Activated CD8-positive, alpha-beta T cell treated with anti-CD3 and anti-CD28 coated beads for 36 hours (primary cell): Measurements from ENCODE around the gene HIGD1B. TPM values are rescaled to one million over a fixed set of nuclear protein-coding genes. Genes with fewer than 3 reads are reported as not detected.
A peak's percentile ranks its signal among the peaks of the same experiment; 100 is the strongest.
"Not testable (repeated sequence)": the region's sequence is repeated elsewhere in the genome, so short reads cannot be mapped to it uniquely, and the experiment has no call there.

Experiments
- ATAC-seq: fragments of 200-7000 bp; cut with Tn5 transposase; one replicate; pipeline ENCODE4 v1.10.0; 2021; ENCODE audit warnings: mild to moderate bottlenecking, moderate library complexity
- CTCF ChIA-PET: fragments of 350-600 bp; sonication (Branson Sonifier 250); formaldehyde crosslinking; loops from one replicate; lab custom pipeline; 2021; ENCODE audit warnings: antibody characterized with exemption; lab: Charles Lee
- POLR2A ChIA-PET: fragments of 350-600 bp; sonication (Branson Sonifier 250); formaldehyde crosslinking; loops from one replicate; lab custom pipeline; 2021; ENCODE audit warnings: antibody characterized with exemption; lab: Charles Lee
- DNase-seq: peaks from one replicate; pipeline ENCODE4 v3.0.0-alpha.2; 2020
- H3K27ac Mint-ChIP-seq: one replicate; pipeline ENCODE4 v1.8.0; 2021; ENCODE audit warnings: mild to moderate bottlenecking, mixed read lengths
- H3K27me3 Mint-ChIP-seq: one replicate; pipeline ENCODE4 v1.8.0; 2021; ENCODE audit warnings: mixed read lengths
- H3K36me3 Mint-ChIP-seq: one replicate; pipeline ENCODE4 v1.8.0; 2021; ENCODE audit warnings: low read depth, mixed read lengths
- H3K4me1 Mint-ChIP-seq: one replicate; pipeline ENCODE4 v1.8.0; 2021; ENCODE audit warnings: low read depth, mixed read lengths
- H3K4me3 Mint-ChIP-seq: one replicate; pipeline ENCODE4 v1.8.0; 2021; ENCODE audit warnings: mild to moderate bottlenecking, moderate library complexity, mixed read lengths
- H3K9me3 Mint-ChIP-seq: one replicate; pipeline ENCODE4 v1.8.0; 2021; ENCODE audit warnings: mixed read lengths
- intact Hi-C: fragments of 100-400 bp; cut with micrococcal nuclease; formaldehyde crosslinking; loops from one replicate; pipeline ENCODE4 v1.10.0; 2022
- total RNA-seq, 2 experiments: library from RNA; stranded (reverse); gene quantifications; one replicate each; pipeline ENCODE4 v1.2.3, GENCODE V29; 2021
- TF ChIP-seq, protein P1 (sequence below): fragments of 200-600 bp; IDR thresholded peaks from one replicate; pipeline ENCODE4 v1.8.0; 2022; ENCODE audit warnings: antibody characterized with exemption, mild to moderate bottlenecking

HIGD1B gene
- total RNA-seq, 2 experiments from 2014 or later = not detected

DNA sequence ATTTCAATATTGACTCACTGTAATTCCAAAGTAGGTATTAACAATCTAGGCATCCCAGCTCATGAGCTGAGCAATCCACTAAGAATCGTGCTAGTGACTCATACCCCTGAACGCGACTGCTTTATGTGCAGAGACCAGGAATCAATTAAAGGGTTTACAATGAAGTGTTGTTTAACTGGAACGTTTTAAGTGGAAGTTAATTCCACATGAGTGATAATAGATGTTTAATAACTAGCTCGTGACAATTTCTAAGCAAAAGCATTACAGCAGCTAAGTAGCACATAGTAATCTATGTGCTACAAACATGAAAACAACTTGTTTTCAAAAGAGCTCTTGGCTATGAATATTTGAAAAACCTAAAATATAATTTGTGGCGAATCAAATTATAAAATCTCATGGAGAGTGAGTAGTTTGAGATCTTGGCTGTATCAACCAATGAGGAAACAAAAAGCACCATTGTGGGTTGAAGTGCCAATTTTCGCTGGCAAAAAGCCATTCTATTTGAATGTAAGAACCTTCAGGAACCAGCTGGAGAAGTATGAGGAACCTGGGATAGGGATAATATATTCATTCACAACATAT is 27.0 kb upstream of the HIGD1B start:
- Mint-ChIP-seq H3K27me3 (peaks cover 6% of the 10 kb centered on the region), H3K27ac (no peak overlapping the region), H3K36me3 (no peaks in the 10 kb centered on the region), H3K9me3 (no peaks in the 10 kb centered on the region), H3K4me3 (no peak overlapping the region), H3K4me1 (no peaks in the 10 kb centered on the region)
- intact Hi-C loops = no loop called here
- no peak for ATAC-seq
- TF ChIP-seq, protein P1, sequence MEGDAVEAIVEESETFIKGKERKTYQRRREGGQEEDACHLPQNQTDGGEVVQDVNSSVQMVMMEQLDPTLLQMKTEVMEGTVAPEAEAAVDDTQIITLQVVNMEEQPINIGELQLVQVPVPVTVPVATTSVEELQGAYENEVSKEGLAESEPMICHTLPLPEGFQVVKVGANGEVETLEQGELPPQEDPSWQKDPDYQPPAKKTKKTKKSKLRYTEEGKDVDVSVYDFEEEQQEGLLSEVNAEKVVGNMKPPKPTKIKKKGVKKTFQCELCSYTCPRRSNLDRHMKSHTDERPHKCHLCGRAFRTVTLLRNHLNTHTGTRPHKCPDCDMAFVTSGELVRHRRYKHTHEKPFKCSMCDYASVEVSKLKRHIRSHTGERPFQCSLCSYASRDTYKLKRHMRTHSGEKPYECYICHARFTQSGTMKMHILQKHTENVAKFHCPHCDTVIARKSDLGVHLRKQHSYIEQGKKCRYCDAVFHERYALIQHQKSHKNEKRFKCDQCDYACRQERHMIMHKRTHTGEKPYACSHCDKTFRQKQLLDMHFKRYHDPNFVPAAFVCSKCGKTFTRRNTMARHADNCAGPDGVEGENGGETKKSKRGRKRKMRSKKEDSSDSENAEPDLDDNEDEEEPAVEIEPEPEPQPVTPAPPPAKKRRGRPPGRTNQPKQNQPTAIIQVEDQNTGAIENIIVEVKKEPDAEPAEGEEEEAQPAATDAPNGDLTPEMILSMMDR = no peak
- DNase-seq = no peak
- POLR2A ChIA-PET = no interaction called here
- CTCF ChIA-PET = interaction anchor here (0.9 kb wide), 1 partner anchor 44 kb away, joined by 3 read pairs; no protein-coding TSS in a partner anchor

DNA sequence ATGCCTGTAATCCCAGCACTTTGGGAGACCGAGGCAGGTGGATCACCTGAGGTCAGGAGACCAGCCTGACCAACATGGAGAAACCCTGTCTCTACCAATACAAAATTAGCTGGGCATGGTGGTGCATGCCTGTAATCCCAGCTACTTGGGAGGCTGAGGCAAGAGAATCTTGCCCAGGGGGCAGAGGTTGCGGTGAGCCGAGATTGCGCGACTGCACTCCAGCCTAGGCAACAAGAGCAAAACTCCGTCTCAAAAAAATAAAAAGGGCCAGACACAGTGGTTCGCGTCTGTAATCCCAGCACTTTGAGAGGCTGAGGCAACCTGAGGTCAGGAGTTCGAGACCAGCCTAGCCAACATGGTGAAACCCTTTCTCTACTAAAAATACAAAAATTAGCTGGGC is 22.4 kb upstream of the HIGD1B start:
- ATAC-seq, H3K4me3 Mint-ChIP-seq, intact Hi-C loops, H3K27ac Mint-ChIP-seq, H3K36me3 Mint-ChIP-seq, CTCF ChIA-PET, POLR2A ChIA-PET, H3K4me1 Mint-ChIP-seq, DNase-seq, H3K9me3 Mint-ChIP-seq: not testable (repeated sequence)
- H3K27me3 Mint-ChIP-seq = peaks cover 27% of the 10 kb centered on the region

DNA sequence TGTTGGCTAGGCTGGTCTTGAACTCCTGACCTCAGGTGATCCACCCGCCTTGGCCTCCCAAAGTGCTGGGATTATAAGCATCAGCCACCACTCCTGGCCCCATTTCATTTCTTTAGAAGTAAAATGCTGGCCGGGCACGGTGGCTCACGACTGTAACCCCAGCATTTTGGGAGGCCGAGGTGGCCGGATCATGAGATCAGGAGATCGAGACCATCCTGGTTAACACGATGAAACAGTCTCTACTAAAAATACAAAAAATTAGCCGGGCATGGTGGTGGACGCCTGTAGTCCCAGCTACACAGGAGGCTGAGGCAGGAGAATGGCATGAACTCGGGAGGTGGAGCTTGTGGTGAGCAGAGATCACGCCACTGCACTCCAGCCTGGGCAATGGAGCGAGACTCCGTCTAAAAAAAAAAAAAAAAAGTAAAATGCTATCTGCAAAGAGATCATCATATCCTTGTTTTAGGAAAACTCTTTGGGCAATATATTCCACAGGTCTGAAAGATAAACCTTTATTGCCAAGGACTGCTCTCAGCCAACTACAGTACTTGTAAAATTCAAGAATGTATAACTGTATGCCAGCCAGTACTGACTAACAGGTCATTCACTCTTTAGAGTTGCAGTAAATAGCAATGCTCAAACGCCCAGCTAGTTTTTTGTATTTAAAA is 21.4 kb upstream of the HIGD1B start:
- no peak overlapping the region for H3K27ac Mint-ChIP-seq
- H3K27me3 Mint-ChIP-seq = peaks cover 36% of the 10 kb centered on the region
- TF ChIP-seq, protein P1 = no peak
- ChIA-PET CTCF (interaction anchor here (1.2 to 1.6 kb wide), 4 partner anchors 24 to 52 kb away, joined by 3 to 6 read pairs (median 4); no protein-coding TSS in a partner anchor), POLR2A (no interaction called here)
- H3K9me3 Mint-ChIP-seq = no peaks in the 10 kb centered on the region
- no peaks in the 10 kb centered on the region for H3K36me3 Mint-ChIP-seq
- H3K4me3 Mint-ChIP-seq = no peak overlapping the region
- peaks cover 9% of the 10 kb centered on the region for H3K4me1 Mint-ChIP-seq
- no peak for DNase-seq
- no peak for ATAC-seq
- intact Hi-C loops = no loop called here

DNA sequence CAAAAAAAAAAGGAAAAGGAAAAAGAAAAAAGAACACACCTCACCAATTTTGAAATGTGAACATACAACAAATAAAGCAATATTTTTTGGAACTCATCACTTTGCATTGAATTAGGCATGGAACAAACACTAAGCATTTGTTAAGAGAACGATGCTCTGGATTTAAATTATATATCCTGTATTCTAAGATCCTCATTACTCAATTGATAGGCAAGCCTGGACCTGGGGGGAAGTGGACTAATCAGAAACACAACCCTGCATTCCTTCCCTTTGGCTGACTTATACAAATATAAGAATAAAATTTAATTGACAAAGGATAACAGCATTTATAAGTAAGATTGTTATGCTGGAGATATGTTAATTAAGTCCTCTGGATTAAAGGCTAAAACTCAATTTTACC is 19.8 kb upstream of the HIGD1B start:
- Mint-ChIP-seq H3K4me1 (peaks cover 9% of the 10 kb centered on the region), H3K4me3 (no peak overlapping the region), H3K27ac (no peak overlapping the region), H3K9me3 (no peaks in the 10 kb centered on the region), H3K36me3 (no peaks in the 10 kb centered on the region), H3K27me3 (peaks cover 41% of the 10 kb centered on the region)
- intact Hi-C loops = no loop called here
- POLR2A ChIA-PET = no interaction called here
- DNase-seq (no peak), ATAC-seq (no peak)
- CTCF ChIA-PET = interaction anchor here (1.8 kb wide), 2 partner anchors 47 to 50 kb away, joined by 5 to 8 read pairs; no protein-coding TSS in a partner anchor
- TF ChIP-seq, protein P1 = no peak

DNA sequence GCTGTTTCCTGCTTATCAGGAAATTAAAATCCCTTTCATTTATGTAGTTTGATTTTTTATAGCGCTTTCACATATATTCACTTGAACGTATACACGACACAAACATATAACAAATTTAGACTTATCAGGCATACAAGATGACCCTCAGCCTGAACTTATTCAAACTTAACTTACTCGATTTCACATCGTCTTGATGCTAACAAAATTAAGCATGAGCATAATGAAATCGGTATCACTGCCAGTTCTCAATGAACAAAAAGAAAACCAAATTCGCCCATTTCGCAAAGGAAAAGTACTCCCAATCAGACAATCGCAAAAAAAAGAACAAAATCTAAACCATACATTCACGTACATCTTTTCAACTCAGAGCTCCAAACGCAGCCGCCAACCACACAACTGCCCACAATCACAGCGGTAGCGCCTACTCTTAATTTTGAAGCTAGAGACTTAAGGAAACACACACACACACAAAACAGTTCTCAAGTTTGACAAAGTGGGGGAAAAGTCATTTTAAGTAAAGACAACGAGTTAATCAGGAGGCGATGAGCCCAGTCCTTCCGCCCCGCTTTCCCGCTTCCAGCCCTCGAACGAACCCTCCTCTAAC is 18.7 kb upstream of the HIGD1B start:
- ATAC-seq (no peak), DNase-seq (peak; percentile 48)
- ChIA-PET POLR2A (interaction anchor here (0.5 to 0.6 kb wide), 3 partner anchors 9 to 206 kb away, joined by 3 read pairs; no protein-coding TSS in a partner anchor), CTCF (interaction anchor here (0.8 to 1.8 kb wide), 4 partner anchors 21 to 53 kb away, joined by 3 to 8 read pairs (median 4); no protein-coding TSS in a partner anchor)
- intact Hi-C loops = no loop called here
- TF ChIP-seq, protein P1 = no peak
- no peaks in the 10 kb centered on the region for H3K9me3 Mint-ChIP-seq
- peaks cover 9% of the 10 kb centered on the region for H3K4me1 Mint-ChIP-seq
- peak overlapping the region; percentile 6 for H3K27ac Mint-ChIP-seq
- peaks cover 45% of the 10 kb centered on the region for H3K27me3 Mint-ChIP-seq
- peak overlapping the region; percentile 76 for H3K4me3 Mint-ChIP-seq
- no peaks in the 10 kb centered on the region for H3K36me3 Mint-ChIP-seq
